ENCODE data around the gene HEPN1.

The HEPN1 gene

DNA sequence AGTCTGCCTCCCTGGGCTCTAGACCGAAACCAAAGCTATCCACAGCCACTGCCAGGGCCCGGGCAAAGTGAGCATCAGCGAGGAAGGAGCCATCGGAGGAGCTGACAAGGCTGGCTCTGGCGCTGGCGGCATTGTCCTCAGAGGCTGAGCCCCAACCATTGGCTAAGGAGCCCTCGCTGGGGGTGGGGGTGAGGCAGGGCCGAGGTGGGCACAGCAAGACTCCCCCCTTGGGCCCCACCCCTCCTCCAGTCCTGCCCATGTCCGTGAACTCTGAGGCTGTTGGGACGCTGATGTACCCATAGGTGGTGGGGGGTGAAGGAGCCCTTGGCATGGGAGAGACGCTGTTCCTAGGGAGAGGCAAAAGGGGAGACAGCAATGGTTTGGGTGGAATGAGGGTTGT lies 32.6 kb upstream of the HEPN1 start:
- DNase-seq = no peak

DNA sequence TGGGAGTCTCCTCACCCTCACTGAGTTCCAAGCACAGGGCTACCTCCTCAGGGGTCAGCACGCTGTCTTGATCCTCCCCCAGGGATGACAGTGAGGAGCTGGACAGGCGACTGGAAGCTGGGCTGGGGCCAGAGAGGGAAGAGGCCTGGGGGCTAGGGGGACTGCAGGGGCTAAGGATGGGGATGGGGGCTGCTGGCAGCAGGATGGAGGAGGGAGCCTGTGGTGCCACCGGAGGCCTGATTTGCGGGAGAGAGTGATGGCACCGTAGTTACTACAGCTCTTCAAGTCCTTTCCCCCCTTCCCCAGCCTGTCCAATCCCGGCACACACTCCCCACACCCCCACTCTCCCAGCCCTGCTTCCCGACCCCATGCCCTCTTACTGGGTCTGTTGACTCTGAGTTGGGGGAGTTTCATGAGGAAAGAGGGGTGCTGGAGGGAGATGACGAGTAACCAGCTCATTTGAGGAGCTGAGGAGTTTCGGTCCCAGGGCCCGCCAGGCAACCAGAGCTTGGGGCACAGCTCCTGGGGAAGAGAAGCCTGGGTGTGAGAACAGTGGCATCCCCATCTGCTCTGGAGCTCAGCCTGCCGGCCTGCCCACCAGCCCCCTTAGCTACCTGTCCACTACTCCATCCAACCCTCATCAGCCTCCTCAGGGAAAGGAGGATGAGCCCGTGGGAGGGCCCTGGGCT lies 31.9 kb upstream of the HEPN1 start:
- DNase-seq = no peak

- no peak for DNase-seq
Measured at GRCh38 chr11:124887667-124888013, 31.4 kb upstream of the HEPN1 start.

- no peak for DNase-seq
Measured at GRCh38 chr11:124889191-124890091, 29.6 kb upstream of the HEPN1 start.

DNA sequence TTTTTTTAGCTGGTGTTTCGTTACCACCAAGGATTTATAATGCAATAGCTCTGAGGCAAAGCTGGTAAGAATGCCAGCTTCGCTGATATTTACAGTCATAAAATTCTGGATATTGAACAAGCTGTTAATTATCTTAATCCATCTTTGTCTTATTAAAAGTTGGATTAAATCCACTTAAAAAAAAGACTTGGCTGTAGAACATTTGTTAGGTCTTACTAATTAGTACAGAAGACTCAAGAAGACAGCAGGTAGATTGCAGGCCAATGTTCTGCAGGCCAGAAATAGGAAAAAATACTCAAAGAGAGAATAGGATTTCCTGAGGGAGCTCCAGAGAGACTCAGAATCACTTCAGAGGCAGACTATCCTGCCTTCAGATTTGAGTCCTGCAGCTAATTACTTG lies 28.9 kb upstream of the HEPN1 start:
- no peak for DNase-seq

DNA sequence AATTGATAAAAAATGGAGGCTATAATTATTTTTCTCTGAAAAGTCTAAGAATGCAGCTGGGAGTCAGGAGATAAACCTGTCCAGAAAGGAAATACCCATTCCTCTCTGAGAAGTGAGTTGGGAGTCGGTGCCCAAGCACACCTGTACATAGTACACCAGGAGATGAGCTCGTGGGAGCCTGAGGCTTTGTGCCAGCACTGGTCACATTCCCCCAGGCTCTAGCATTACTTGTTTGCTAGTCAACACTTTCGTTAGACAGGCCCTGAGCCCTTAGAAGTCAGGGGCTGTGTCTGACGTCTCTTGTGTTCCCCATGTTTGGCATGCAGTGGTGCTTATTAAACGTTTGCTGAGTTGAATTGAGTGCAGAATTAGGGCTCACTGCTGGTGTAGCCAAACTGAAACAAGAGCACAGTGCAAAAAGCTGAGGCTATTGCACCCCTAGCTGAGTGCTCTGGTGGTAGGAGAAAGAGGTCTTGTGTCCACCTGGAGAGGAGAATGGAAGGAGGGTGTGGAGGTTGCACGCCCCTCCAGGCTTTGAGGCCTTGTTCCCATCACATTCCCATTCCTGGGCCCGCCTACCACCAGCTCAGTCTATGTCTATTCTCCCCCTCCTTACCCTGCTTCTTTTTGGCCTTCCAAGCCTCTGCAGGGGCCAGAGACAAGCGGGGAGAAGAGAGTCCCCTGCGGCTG lies 28.2 kb upstream of the HEPN1 start:
- no peak for DNase-seq

DNA sequence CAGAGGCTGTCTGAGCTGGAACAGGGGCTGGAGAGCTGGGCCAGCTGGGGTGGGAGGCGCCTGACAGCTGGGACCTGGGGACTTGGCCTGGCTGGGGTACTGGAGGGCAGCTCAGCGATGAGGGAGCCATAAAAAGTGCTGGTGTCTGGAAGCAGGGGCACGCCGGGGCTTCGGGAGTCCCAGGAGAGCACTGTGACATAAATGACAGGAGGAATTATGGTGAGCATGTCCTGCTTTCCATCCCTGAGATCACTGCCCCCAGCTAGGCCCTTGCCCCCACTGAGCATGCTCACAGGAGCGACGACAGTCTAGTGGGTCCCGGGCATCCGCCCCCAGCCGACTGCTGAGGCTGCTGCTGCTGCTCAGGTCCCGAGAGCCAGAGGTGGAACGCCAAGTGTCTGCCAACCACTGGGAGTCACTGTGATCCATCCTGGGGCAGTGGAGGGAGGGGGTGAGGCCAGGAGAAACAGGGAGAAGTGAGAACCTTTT lies 27.6 kb upstream of the HEPN1 start:
- no peak for DNase-seq

DNA sequence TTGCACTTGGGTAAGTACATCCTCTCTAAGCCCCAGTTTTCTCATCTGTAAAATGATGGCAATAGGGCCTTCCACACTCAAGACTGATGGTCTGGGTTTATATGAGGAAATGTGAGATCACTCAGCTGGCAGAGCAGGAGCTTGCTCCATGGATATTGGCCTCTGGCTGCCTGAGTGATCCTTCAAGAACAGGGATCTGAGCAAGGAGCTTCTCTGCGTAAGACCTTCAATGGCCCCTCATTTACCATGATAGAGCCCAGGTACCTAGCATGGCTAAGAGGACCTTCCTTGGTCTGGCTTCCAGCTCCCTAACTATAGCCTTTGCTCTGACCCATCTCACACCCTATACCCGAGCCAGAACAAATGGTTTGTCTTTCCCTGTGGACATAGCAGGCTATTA lies 26.9 kb upstream of the HEPN1 start:
- DNase-seq = no peak

DNA sequence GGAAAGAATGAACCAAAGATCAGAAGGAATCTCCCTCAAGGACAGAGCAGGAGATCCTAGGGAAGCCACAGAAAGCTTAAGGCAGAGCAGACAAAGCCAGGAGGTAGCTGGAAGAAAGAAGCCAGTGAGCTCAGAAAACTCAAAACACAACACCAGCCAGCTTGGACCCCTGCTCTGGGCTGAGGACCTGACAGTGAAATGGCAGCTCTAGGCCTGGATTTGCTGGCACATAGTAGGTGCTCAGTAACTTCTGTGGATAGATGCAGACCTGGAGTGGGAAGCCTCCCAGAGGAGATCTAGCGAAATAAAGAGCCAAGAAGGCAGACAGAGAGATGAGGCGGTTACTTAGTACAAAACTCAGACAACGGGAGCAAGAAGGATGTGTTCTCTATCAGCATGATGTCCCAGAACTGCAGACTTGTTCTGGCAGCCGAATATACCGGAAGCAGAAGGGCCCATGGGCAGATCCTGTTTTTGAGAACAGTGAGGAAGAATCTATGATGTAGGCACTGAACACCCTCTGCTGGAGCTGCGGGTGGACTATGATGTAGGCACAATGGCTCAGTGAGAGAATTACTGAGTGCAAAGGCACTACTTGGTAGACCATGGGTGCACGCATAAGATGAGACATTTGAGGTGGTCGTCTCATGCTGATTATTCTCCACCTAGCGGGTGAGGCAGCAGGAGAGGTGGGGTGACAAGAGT lies 26.1 kb upstream of the HEPN1 start:
- no peak for DNase-seq

- no peak for DNase-seq
Measured at GRCh38 chr11:124893781-124894401, 25.2 kb upstream of the HEPN1 start.

- DNase-seq = no peak
Measured at GRCh38 chr11:124894606-124895430, 24.2 kb upstream of the HEPN1 start.

DNA sequence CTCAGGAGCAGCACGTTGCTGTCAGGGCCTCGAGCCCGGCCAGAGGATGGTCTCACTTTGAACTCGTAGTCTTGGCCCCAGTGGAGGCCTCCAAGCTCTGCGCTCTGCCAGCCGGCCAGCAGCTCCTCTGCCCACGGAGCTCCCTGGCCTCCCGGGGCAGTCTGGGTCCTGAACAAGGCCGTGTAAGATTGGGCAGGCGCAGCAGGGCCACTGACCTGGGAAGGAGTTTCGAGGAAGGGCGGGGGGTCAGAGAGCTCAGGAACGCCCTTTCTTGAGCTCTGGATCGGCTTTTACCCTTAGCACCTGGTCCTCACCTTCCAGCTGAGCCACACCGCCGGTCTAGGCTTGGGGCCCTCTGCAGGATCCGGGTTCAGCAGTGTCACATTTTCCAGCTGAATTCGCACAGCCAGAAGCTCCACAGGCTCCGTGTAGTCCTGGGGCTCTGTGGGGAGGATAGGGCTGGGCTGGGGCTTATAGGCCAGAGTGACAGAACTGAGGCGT lies 23.5 kb upstream of the HEPN1 start:
- no peak for DNase-seq

DNA sequence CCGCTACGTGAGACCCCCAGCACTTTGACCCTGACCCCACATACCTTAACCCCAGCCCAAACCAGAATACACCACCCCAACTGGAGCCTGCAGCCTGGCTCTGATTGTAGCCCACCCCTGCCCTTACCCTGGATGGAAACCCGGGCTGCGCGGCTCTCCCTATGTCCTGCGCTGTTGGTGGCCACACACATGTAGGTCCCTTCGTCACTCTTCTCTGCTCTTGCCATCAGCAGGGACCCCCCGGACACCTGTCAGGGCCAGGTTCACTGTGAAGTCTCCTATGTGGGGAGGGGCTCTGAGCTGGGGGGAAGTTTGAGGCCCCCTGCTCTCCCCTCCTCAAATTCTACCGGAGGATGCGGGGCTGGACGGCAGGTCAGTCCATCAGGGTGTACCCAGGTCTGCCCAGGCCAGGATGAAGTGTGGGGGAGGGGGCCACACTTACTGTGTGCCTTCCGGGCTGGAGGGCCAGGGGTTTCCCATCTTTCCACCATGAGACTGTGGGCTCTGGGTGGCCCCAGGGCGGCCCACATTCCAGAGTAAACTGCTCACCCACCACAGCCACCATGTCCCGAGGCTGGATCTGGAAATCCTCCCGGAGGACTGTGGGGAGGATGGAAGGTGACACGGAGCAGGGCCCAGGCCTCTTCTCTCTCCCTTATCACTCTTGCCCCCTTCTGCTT lies 22.8 kb upstream of the HEPN1 start:
- no peak for DNase-seq

DNA sequence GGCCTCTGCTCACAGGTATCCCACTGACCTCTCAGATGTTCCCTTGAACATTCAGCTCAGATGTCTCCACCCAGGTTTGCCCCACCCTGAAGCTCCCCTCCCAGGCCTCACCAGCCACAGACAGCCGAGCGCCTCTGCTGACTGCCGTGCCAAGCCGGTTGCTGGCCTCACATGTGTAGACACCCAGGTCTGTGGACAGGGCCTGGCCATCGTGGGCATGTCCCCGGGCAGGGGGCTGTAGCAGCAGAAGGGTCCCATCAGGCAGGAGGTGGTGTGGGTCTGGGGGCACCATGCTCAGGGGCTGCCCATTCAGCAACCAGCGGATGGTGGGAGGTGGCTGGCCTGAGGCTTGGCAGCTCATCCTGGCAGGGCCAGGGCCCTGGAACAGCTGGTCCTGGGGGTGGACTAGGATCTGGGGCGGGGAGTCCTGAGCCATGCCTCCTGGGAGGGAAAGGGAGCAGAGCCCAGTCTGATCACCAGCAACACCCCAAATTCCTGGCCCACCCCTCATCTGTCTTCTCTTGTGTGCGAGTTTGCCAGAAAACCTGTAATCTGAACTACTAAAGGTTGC lies 22.1 kb upstream of the HEPN1 start:
- no peak for DNase-seq

GRCh38 chr11:124897674-124898262 lies 21.3 kb upstream of the HEPN1 start, which contains the start of gene ROBO4:
Gene ROBO4, minus strand, starts transcription at chr11:124897865. Its CDS starts 70 bp downstream, at chr11:124897795.
- no peak for DNase-seq

DNA sequence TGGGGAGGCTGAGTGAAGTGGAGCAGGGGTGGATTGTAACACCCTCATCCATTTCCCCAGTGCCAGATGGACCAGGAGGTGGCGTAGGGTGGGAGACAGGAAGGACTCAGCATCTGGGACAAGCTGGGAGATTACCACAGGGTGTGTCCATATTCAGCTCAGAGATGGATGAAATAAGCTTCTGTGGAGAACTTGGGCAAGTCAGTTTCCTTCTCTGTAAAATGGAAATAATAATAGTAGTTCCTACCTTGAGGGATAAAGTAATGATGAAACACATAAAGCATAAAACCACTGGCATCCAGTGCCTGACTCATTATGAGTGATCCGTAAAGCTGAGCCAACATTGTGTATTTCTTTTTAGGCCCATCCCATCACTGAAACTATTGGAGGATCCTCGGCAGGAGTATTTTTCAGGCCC lies 20.8 kb upstream of the HEPN1 start:
- no peak for DNase-seq

DNA sequence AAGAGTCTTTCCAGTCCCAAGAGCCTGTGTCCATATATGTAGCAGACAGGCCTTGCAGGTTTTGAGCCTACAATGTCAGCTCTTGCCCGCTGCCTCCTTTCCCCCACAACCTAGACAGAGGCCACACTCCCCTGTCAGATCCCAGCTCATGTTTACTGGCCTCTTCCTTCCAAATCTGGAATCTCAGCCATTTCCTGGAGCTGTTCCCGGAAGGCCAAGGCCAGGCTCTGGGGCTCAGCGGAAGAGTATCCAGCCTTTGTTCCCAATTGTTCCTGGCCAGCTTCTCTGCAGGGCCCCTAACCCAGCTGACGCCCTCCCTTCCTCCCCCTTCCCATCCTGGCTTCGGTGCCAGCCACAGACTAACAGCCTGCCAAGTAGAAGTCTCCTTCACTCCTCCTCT lies 20.3 kb upstream of the HEPN1 start:
- no peak for DNase-seq

DNA sequence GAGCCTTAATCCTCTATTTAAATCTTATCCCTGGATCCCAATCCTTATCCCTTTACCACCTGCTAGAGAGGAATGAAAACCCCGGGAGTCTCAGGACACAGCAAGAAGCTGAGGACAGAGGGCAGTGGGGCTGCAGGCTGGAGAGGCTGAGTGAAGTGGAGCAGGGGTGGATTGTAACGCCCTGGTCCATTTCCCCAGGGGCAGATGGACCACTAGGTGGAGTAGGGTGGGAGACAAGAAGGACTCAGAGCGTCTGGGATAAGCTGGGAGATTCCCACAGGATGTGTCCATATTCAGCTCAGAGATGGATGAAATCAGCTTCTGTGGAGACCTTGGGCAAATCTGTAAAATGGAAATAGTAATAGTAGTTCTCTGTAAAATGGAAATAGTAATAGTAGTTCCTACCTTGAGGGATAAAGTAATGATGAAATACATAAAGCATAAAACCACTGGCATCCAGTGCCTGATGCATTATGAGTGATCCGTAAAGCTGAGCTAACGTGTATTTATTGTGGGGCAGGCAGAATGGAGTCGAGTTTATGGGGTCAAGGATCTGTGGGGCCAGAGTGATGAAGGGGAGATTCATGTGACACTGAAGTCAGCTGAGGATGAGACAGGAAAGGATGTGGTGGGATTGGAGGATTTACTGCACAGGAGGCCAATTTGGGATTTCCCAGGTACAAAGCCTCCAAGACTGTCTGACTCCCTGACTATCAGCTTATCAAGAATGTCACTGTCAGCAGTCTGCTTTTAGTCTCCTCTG lies 19.5 kb upstream of the HEPN1 start:
- DNase-seq = no peak

DNA sequence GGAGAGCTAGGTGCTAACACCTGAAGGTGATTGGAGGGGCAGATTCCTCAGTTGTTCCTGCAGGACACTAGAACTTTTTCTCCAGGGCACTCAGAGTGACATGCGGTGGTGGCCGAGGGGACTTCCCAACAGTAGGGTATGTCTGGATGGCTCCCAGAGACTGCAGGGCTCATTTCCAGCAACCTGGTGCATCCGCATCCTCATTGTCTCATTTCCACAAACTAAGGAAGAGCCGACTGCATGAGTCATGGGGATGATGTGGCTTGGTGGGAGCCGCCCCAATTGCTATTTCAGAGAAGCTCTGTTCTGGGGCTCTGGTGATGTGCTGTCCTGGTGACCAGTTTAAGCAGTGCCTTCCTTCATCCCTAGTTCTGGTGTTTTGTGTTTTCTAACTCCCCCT lies 18.6 kb upstream of the HEPN1 start:
- DNase-seq = no peak

Measured in NCI-H1105 (cell line).